Stimulated activated naive B cell treated with anti-CD40 and anti-IgM and Interleukin-4, amounts not matched to agents 10 μg/mL and 1 μg/mL and 100 μg/mL, for 72 hours (primary cell): ENCODE measurements around the gene USH2A.

Experiments
- ATAC-seq, 2 donors: fragments of 150-1000 bp; cut with Tn5 transposase; replicated peaks; 2 replicates each; pipeline ENCODE4 v1.10.0; 2021; ENCODE audit warnings: moderate library complexity in 1 of 2
- DNase-seq: peaks from one replicate; pipeline ENCODE4 v3.0.0; 2021
- H3K27ac Mint-ChIP-seq: one replicate; pipeline ENCODE4 v1.8.0; 2022; ENCODE audit warnings: mild to moderate bottlenecking, mixed read lengths
- H3K27me3 Mint-ChIP-seq, 2 donors: one replicate each; pipeline ENCODE4 v1.8.0; 2022; ENCODE audit warnings: mixed read lengths in 2 of 2
- H3K36me3 Mint-ChIP-seq, 2 donors: one replicate each; pipeline ENCODE4 v1.8.0; 2022; ENCODE audit warnings: mixed read lengths in 2 of 2, mild to moderate bottlenecking in 1 of 2
- H3K4me1 Mint-ChIP-seq, 2 donors: one replicate each; pipeline ENCODE4 v1.8.0; 2022; ENCODE audit warnings: mixed read lengths in 2 of 2, mild to moderate bottlenecking in 1 of 2
- H3K4me3 Mint-ChIP-seq, 2 donors: one replicate each; pipeline ENCODE4 v1.8.0; 2022; ENCODE audit warnings: mild to moderate bottlenecking in 2 of 2, mixed read lengths in 2 of 2, moderate library complexity in 1 of 2
- H3K9me3 Mint-ChIP-seq, 2 donors: one replicate each; pipeline ENCODE4 v1.8.0; 2022; ENCODE audit warnings: mixed read lengths in 2 of 2, mild to moderate bottlenecking in 1 of 2

The USH2A gene

DNA sequence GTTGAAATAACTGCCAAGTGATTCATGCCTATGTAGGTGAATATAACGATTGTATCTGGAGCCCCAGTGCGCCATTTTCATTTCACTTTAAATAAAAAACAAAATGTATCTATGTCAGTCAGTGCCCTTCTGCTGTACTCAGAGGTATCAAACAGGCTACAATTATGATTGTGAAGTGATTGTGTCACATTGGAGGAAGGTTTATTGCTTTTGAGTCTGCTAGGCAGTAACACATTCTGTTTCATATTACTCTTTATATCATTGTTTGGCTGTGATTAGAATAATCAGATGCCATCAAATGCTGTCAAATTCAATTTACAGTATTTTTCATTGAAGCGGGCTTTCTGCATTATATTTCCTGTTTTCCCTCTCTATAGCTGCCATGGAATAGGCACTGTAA, 684.2 kb downstream of the USH2A start:
- ATAC-seq (no peak), DNase-seq (no peak)
- Mint-ChIP-seq H3K9me3 (peaks cover 3 to 9% of the 10 kb centered on the region in 2 donors), H3K4me1 (no peaks in the 10 kb centered on the region), H3K27me3 (no peaks in the 10 kb centered on the region), H3K4me3 (no peak overlapping the region), H3K36me3 (no peaks in the 10 kb centered on the region), H3K27ac (no peak overlapping the region)

GRCh38 chr1:215731699-215732098, 691.5 kb downstream of the USH2A start:
- Mint-ChIP-seq H3K9me3 (peaks cover 4 to 9% of the 10 kb centered on the region in 2 donors), H3K36me3 (no peaks in the 10 kb centered on the region), H3K27me3 (no peaks in the 10 kb centered on the region), H3K27ac (no peak overlapping the region), H3K4me1 (no peaks in the 10 kb centered on the region), H3K4me3 (no peak overlapping the region)
- no peak for DNase-seq
- no peak for ATAC-seq

DNA sequence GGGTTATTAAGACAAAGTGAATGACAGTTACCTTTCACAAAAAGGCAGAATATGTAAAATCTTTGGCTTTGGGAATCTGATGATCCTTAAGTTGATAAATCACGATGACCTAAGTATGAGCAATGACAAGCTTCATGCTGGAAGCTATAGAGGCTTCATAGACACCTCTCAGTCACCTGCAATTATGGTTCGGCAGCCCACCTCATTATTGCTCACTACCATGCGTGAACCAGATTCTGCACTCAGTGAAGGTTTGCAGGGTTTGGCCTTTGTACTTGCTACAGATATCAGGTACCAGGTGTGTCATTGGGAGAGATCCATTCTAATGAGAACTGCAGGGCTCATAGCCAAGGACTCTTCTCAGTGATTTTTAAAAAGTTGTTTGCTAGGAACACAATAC, 692.6 kb downstream of the USH2A start:
- H3K36me3 Mint-ChIP-seq: no peaks in the 10 kb centered on the region
- no peak for ATAC-seq
- no peaks in the 10 kb centered on the region for H3K27me3 Mint-ChIP-seq

DNA sequence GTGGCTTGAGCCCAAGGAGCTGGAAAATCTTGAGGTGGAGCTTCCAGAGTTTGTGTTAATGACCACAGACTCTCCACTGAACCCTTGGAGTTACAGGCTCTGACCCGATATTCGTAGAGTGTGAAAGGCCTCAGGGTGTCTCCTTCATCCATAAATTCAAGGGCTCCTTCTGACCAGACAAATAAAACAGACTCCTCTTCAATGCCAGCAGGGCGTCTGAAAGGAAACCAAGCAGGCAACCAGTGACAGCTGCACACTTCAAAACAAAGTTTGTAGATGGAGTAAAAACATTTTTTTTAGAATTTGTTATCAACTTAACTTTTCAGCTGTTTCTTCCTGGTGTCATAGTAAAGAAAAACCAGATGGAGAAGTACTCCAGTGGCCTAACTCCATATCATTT, 695.1 kb downstream of the USH2A start:
- Mint-ChIP-seq H3K9me3 (peaks cover 0 to under 1% of the 10 kb centered on the region in 2 donors), H3K27me3 (no peaks in the 10 kb centered on the region), H3K4me3 (no peak overlapping the region), H3K36me3 (no peaks in the 10 kb centered on the region), H3K4me1 (no peaks in the 10 kb centered on the region), H3K27ac (no peak overlapping the region)
- no peak for ATAC-seq
- no peak for DNase-seq

More for the DNA sequence above, 692.6 kb downstream of the USH2A start:
- Mint-ChIP-seq H3K27ac (no peak overlapping the region), H3K9me3 (peaks cover 4 to 9% of the 10 kb centered on the region in 2 donors), H3K4me3 (no peak overlapping the region), H3K4me1 (no peaks in the 10 kb centered on the region)
- DNase-seq: no peak

DNA sequence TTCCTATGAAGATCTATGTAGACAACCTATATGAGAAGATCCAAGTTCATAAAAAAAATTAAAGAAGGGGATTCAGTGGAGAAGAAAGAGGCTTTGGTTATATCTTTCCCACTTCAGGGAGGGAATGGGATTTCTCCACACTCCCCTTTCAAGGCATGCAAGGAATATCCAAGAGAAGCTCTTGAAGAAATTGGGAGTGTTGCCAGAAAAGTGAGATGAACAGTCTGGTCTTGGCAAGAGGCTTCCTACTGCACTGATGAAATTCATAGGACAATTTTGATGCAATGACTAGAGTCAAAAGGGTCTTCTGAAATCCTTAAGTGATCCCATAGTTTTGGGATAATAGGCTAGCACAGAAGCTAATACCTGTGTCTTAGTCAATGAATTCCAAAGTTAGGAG, 703.1 kb downstream of the USH2A start:
- Mint-ChIP-seq H3K27me3 (peaks cover 0 to 3% of the 10 kb centered on the region in 2 donors), H3K36me3 (no peaks in the 10 kb centered on the region), H3K4me3 (no peak overlapping the region), H3K27ac (no peak overlapping the region), H3K4me1 (no peaks in the 10 kb centered on the region), H3K9me3 (peaks cover 0 to 3% of the 10 kb centered on the region in 2 donors)
- DNase-seq (no peak), ATAC-seq (no peak)

DNA sequence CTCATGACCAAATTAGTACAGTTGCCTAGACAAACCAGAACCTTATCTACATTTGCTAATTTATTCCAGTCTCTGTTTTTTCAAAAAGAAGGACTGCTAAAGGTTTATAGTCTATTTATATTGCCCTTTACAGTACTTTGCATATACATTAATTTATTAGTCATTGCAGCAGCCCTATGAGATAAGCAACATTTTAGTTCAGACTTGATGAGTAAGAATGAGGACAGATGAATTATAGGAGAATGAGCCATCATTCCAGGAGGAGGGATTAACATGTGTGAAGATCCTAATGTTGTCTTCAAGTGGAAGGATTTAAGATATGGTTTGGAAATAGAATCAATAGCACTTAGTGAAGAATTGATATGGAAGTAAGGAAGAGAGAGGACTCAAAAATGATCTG, 703.7 kb downstream of the USH2A start:
- ATAC-seq (no peak), DNase-seq (no peak)
- H3K4me3 Mint-ChIP-seq: no peak overlapping the region

GRCh38 chr1:215718575-215719287, 704.5 kb downstream of the USH2A start:
- H3K36me3 Mint-ChIP-seq: no peaks in the 10 kb centered on the region
- peaks cover 0 to 3% of the 10 kb centered on the region in 2 donors for H3K27me3 Mint-ChIP-seq
- ATAC-seq (no peak), DNase-seq (no peak)
- H3K27ac Mint-ChIP-seq: no peak overlapping the region
- H3K4me3 Mint-ChIP-seq: no peak overlapping the region
- H3K9me3 Mint-ChIP-seq: peaks cover 0 to 3% of the 10 kb centered on the region in 2 donors
- H3K4me1 Mint-ChIP-seq: no peaks in the 10 kb centered on the region

More for the DNA sequence above, 703.7 kb downstream of the USH2A start:
- no peaks in the 10 kb centered on the region for H3K36me3 Mint-ChIP-seq
- no peak overlapping the region for H3K27ac Mint-ChIP-seq
- peaks cover 0 to 3% of the 10 kb centered on the region in 2 donors for H3K27me3 Mint-ChIP-seq
- H3K9me3 Mint-ChIP-seq: peaks cover 0 to 3% of the 10 kb centered on the region in 2 donors
- no peaks in the 10 kb centered on the region for H3K4me1 Mint-ChIP-seq

- Mint-ChIP-seq H3K36me3 (no peaks in the 10 kb centered on the region), H3K4me3 (no peak overlapping the region), H3K27ac (no peak overlapping the region), H3K4me1 (no peaks in the 10 kb centered on the region), H3K27me3 (peaks cover 0 to 3% of the 10 kb centered on the region in 2 donors), H3K9me3 (peaks cover 0 to 1% of the 10 kb centered on the region in 2 donors)
- ATAC-seq (no peak), DNase-seq (no peak)
These were observed 705.4 kb downstream of the USH2A start for GRCh38 chr1:215717677-215718426.

GRCh38 chr1:215710899-215711225, 712.4 kb downstream of the USH2A start:
- Mint-ChIP-seq H3K4me1 (no peaks in the 10 kb centered on the region), H3K27me3 (peaks cover 0 to 3% of the 10 kb centered on the region in 2 donors), H3K4me3 (no peak overlapping the region), H3K36me3 (no peaks in the 10 kb centered on the region), H3K27ac (no peak overlapping the region), H3K9me3 (no peaks in the 10 kb centered on the region)
- no peak for ATAC-seq
- DNase-seq: no peak

DNA sequence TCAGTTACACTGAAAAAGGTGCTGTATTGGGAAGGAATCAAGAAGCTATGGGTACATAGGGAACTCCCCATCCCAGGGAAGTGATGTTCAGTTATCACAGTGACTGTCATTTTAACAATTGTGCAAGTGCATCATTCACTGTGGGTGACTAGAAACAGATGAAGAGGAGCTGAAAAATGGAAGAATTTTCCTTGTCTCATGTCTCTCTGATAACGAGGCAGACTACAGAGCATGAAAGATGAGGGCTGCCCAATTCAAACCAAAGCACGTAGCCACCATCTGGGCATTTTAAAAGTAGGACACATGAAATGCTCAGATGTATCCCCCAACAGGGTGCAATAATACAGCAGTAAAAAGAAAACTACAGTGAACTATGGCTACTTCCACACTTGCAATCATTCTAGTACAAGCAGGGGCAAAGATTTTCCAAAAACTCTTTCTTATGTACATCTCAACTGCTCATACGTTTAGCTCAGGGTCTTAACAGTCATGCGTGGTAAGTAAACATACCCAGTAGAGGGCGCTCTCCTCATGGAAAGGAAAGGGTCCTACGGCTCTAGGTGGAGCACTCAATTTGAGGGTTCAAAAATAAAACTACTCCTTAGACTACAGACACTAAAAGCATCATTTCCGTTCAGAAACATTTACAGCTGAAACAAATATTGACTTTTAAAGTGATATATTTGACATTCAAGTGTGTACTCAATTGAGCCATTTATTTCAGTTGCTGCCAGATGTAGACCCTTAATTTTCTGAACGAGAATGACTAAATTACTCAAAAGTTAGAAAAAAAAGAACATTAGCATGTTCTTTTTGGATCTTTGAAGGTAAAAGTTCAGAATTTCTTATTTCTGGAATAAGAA, 713.0 kb downstream of the USH2A start:
- peak; percentile 2 for DNase-seq

DNA sequence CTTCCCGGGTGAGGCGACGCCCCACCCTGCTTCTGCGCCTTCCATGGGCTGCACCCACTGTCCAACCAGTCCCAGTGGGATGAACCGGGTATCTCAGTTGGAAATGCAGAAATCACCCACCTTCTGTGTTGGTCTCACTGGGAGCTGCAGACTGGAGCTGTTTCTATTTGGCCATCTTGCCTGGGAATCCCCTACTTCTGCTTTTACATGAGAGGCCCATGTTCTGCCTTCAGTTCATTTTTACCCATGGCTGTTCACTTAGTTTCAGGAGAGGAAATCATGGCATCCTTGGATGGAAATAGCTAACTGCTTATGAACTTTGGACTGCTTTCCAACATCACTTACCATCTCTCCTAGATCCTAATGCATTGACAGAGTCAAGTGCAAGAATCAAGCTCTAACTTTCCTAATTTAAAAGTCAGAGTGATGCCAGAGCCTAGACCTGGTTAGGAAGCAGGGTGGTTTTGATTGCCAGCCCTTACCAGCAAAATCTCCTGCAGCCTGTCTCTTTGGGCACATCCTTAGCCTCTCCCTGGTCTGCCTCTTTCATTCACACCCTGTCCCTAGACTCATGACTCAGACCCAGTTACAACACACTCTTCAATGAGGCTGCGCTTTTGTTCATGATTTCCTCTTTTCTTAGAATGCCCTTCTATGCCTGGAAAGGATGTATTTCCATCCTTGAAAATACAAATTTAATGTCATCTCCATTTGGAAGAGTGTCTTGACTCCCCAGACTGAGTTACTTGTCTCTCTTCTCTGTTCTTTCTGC, 719.0 kb downstream of the USH2A start:
- Mint-ChIP-seq H3K27ac (no peak overlapping the region), H3K27me3 (peaks cover 0 to 4% of the 10 kb centered on the region in 2 donors), H3K4me1 (no peaks in the 10 kb centered on the region), H3K4me3 (no peak overlapping the region), H3K36me3 (peaks cover 0 to 2% of the 10 kb centered on the region in 2 donors), H3K9me3 (peaks cover 9% of the 10 kb centered on the region in 2 donors)
- peak; percentile 33 to 42 for ATAC-seq
- no peak for DNase-seq

More for the DNA sequence above, 713.0 kb downstream of the USH2A start:
- Mint-ChIP-seq H3K27me3 (peaks cover 0 to 3% of the 10 kb centered on the region in 2 donors), H3K27ac (no peak overlapping the region), H3K4me3 (no peak overlapping the region), H3K9me3 (no peaks in the 10 kb centered on the region), H3K4me1 (no peaks in the 10 kb centered on the region), H3K36me3 (no peaks in the 10 kb centered on the region)
- peak; percentile 46 to 54 for ATAC-seq

DNA sequence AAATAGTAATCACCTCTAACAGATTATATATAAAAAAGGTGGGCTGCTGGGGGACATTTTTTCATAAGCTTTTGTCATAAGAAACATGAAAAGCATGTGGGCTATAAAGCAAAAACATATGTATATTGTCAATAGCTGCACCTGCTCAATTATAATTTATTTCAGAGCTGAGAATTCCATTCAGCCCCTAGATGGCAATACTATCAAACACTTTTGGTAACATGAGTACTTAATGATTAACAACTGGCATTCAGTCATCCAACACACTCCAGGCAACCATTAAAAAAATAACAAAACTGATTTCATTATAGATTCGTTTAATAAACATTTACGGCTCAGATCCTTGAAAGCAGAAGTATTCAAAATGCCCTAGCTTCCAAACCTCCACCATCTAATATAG, 741.0 kb downstream of the USH2A start:
- no peaks in the 10 kb centered on the region for H3K9me3 Mint-ChIP-seq
- H3K4me3 Mint-ChIP-seq: no peak overlapping the region
- no peak overlapping the region for H3K27ac Mint-ChIP-seq
- ATAC-seq (no peak), DNase-seq (no peak)
- H3K4me1 Mint-ChIP-seq: no peaks in the 10 kb centered on the region
- H3K36me3 Mint-ChIP-seq: no peaks in the 10 kb centered on the region
- H3K27me3 Mint-ChIP-seq: no peaks in the 10 kb centered on the region

DNA sequence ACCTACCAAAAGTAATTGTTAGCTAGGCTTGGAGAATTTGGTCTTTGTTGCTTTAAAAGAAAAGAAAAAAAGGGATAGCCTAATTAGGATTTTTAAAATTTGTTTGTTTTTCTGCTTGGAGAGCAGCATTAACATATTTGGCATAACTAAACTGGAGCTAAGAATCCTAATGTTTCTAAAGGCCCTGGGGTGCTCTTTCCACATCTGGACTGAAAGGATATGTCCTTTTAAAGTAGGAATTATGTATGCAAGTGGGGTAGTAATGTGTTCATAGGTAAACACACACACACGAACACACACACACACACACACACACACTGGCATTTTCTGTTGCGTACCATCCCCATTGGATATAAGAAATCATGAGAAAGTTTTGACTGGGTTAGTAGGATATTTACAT, 742.2 kb downstream of the USH2A start:
- no peaks in the 10 kb centered on the region for H3K36me3 Mint-ChIP-seq
- no peak for ATAC-seq
- no peak for DNase-seq
- no peak overlapping the region for H3K4me3 Mint-ChIP-seq
- no peaks in the 10 kb centered on the region for H3K27me3 Mint-ChIP-seq
- no peak overlapping the region for H3K27ac Mint-ChIP-seq
- no peaks in the 10 kb centered on the region for H3K9me3 Mint-ChIP-seq
- no peaks in the 10 kb centered on the region for H3K4me1 Mint-ChIP-seq

- Mint-ChIP-seq H3K4me1 (no peaks in the 10 kb centered on the region), H3K27ac (no peak overlapping the region), H3K4me3 (no peak overlapping the region), H3K27me3 (no peaks in the 10 kb centered on the region), H3K36me3 (no peaks in the 10 kb centered on the region), H3K9me3 (no peaks in the 10 kb centered on the region)
- ATAC-seq (no peak), DNase-seq (no peak)
These were observed 744.0 kb downstream of the USH2A start for GRCh38 chr1:215679231-215679630.
